Neural cell (in vitro differentiated cells): ENCODE measurements around the gene DDHD1.

Experiments used
- CTCF ChIP-seq: fragments of 450-650 bp; IDR thresholded peaks from 2 replicates; pipeline ENCODE4 v1.5.1; 2014; ENCODE audit warnings: antibody characterized with exemption, mild to moderate bottlenecking, moderate library complexity; ENCODE audit not compliant: poor library complexity, severe bottlenecking
- POLR2AphosphoS5 ChIP-seq: IDR thresholded peaks from 2 replicates; pipeline ENCODE4 v1.6.1; 2012
- SMC3 ChIP-seq: fragments of 450-650 bp; conservative IDR thresholded peaks from 2 replicates; pipeline ENCODE4 v1.6.1; 2014; ENCODE audit warnings: antibody characterized with exemption, mild to moderate bottlenecking, moderate library complexity; ENCODE audit not compliant: poor library complexity

GRCh38 chr14:53175375-53175774 lies 22.3 kb upstream of the DDHD1 start:
- no peak for TF ChIP-seq CTCF
- no peak for TF ChIP-seq SMC3
- TF ChIP-seq POLR2AphosphoS5 = no peak
